Mesendoderm (in vitro differentiated cells): ENCODE measurements around the gene SKP1.

Source experiments
- DNase-seq: peaks from one replicate; pipeline ENCODE4 v3.0.0; 2013
- H2AK5ac ChIP-seq: 2 replicates; pipeline ENCODE4 v1.6.1; 2013; ENCODE audit warnings: low read length, inconsistent platforms
- H2BK120ac ChIP-seq: 2 replicates; pipeline ENCODE4 v1.6.1; 2013; ENCODE audit warnings: low read depth, mild to moderate bottlenecking, low read length, moderate library complexity, mixed read lengths
- H2BK15ac ChIP-seq: replicated peaks from 2 replicates; pipeline ENCODE4 v1.6.1; 2013; ENCODE audit warnings: low read depth, mild to moderate bottlenecking, moderate library complexity
- H2BK5ac ChIP-seq: 2 replicates; pipeline ENCODE4 v1.6.1; 2013; ENCODE audit warnings: low read length, inconsistent platforms
- H3K18ac ChIP-seq: 2 replicates; pipeline ENCODE4 v1.6.1; 2013; ENCODE audit warnings: mild to moderate bottlenecking, low read length, mixed read lengths
- H3K23ac ChIP-seq: one replicate; pipeline ENCODE4 v1.6.1; 2013; ENCODE audit warnings: low read length
- H3K27ac ChIP-seq: 2 replicates; pipeline ENCODE4 v1.5.1; 2013; ENCODE audit warnings: low read depth, mild to moderate bottlenecking, inconsistent platforms, low read length, moderate library complexity
- H3K27me3 ChIP-seq: 2 replicates; pipeline ENCODE4 v1.6.1; 2013; ENCODE audit warnings: low read length, control low read depth, mild to moderate bottlenecking, inconsistent platforms; ENCODE audit not compliant: insufficient read depth, poor library complexity
- H3K36me3 ChIP-seq: 2 replicates; pipeline ENCODE4 v1.6.1; 2013; ENCODE audit warnings: low read length, inconsistent platforms; ENCODE audit not compliant: control insufficient read depth, insufficient read depth
- H3K4ac ChIP-seq: one replicate; pipeline ENCODE4 v1.6.1; 2013; ENCODE audit warnings: low read depth, mild to moderate bottlenecking, low read length, moderate library complexity
- H3K4me1 ChIP-seq: 2 replicates; pipeline ENCODE4 v1.6.1; 2013; ENCODE audit warnings: low read depth, low read length, inconsistent platforms; ENCODE audit not compliant: control insufficient read depth
- H3K4me2 ChIP-seq: 2 replicates; pipeline ENCODE4 v1.6.1; 2013; ENCODE audit warnings: low read length
- H3K4me3 ChIP-seq: 2 replicates; pipeline ENCODE4 v1.5.1; 2013; ENCODE audit warnings: mild to moderate bottlenecking, low read length
- H3K56ac ChIP-seq: one replicate; pipeline ENCODE4 v1.6.1; 2013; ENCODE audit warnings: low read length
- H3K79me1 ChIP-seq: 2 replicates; pipeline ENCODE4 v1.6.1; 2013; ENCODE audit warnings: low read length, inconsistent platforms
- H3K79me2 ChIP-seq: 2 replicates; pipeline ENCODE4 v1.6.1; 2013; ENCODE audit warnings: mild to moderate bottlenecking, low read length; ENCODE audit not compliant: control insufficient read depth, insufficient read depth
- H3K9ac ChIP-seq: 2 replicates; pipeline ENCODE4 v1.6.1; 2013; ENCODE audit warnings: low read length, inconsistent platforms
- H4K5ac ChIP-seq: one replicate; pipeline ENCODE4 v1.6.1; 2013; ENCODE audit warnings: low read length
- H4K8ac ChIP-seq: one replicate; pipeline ENCODE4 v1.6.1; 2013; ENCODE audit warnings: low read depth, mild to moderate bottlenecking, control low read depth, low read length, moderate library complexity
- WGBS: extraction: QIAGEN DNeasy Blood & Tissue Kit; methylation state at CpG from one replicate; pipeline ENCODE4 v1.1.7; 2013; ENCODE audit warnings: low lambda C conversion rate, missing lambda C conversion rate; ENCODE audit not compliant: insufficient coverage; ENCODE audit errors: extremely low coverage; 5-methylcytosine and 5-hydroxymethylcytosine counted together

SKP1 gene

DNA sequence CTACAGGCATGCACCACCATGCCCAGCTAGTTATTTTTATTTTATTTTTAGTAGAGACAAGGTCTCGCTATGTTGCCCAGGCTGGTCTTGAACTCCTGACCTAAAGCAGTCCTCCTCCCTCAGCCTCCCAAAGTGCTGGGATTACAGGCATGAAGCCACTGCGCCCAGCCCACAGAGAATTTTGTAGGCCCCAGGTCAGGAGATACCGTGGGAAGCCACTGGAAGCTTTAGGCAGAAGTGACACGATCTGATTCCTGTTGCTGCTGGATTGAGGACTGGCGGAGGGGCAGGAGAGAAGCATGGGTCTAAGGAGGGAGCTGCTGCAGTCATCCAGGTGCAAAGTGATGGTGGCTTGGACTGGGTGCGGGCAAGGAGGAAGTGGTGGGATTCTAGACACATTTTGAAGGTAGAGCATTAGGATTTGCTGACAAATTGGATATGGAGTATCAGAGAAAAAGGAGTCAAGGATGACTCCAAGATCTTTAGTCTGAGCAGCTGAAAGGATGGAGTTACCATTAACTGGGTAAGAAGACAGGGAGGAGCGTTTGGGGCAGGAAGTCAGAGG is 41.6 kb downstream of the SKP1 start:
- no CpG with 5 or more reads among the region's 7 CpGs for WGBS
- H3K36me3 ChIP-seq = peaks cover 1% of the 10 kb centered on the region
- no peak for DNase-seq

DNA sequence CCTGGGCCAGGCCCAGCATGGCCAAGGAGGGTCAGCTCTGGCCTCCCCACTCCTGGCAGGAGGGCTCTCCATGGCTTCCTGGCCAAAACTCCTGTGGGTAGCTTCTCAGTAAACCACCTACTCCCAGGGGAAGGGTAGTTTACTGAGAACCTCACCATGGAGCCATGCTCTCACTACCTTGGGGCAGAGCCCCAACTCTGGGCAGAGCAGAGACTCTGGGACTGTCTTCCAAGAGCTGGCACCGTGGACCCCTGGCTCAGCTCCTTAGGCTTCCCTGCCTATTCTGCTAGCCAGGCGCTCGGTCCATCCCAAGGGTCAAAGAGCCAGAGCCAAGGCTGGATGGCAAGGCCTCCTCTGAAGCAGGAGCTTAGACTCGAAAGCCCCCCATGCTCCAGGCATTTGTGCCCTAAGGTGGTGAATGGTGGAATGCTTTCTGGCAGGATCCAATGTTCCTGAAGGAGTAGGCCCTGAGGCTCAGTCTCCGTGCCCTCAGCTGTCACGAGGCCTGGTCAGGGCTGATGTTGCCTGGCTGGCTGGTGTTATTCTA is 42.7 kb downstream of the SKP1 start:
- peaks cover 4% of the 10 kb centered on the region for H3K4me1 ChIP-seq
- H3K4ac ChIP-seq = no peak overlapping the region
- no peak overlapping the region for H3K27ac ChIP-seq
- H3K9ac ChIP-seq = no peak overlapping the region
- H4K5ac ChIP-seq = no peak overlapping the region
- WGBS = no CpG with 5 or more reads among the region's 6 CpGs
- no peak overlapping the region for H2BK5ac ChIP-seq
- no peak overlapping the region for H2AK5ac ChIP-seq
- H3K18ac ChIP-seq = no peak overlapping the region
- H3K23ac ChIP-seq = no peak overlapping the region
- H3K56ac ChIP-seq = no peak overlapping the region
- H3K27me3 ChIP-seq = no peaks in the 10 kb centered on the region
- no peak overlapping the region for H3K4me2 ChIP-seq
- H3K36me3 ChIP-seq = peaks cover 1% of the 10 kb centered on the region
- H2BK120ac ChIP-seq = no peak overlapping the region
- no peak for DNase-seq
- H3K4me3 ChIP-seq = no peak overlapping the region
- H2BK15ac ChIP-seq = no peak overlapping the region
- H3K79me2 ChIP-seq = peaks cover 9% of the 10 kb centered on the region
- H3K79me1 ChIP-seq = peaks cover 34% of the 10 kb centered on the region
- H4K8ac ChIP-seq = no peak overlapping the region

More for the DNA sequence above, 41.6 kb downstream of the SKP1 start:
- peaks cover 33% of the 10 kb centered on the region for H3K79me1 ChIP-seq
- no peak overlapping the region for H3K9ac ChIP-seq
- H2AK5ac ChIP-seq = no peak overlapping the region
- peaks cover 7% of the 10 kb centered on the region for H3K79me2 ChIP-seq
- no peak overlapping the region for H3K4me2 ChIP-seq
- no peak overlapping the region for H4K8ac ChIP-seq
- H3K27me3 ChIP-seq = no peaks in the 10 kb centered on the region
- no peak overlapping the region for H2BK15ac ChIP-seq
- peaks cover 4% of the 10 kb centered on the region for H3K4me1 ChIP-seq
- no peak overlapping the region for H3K18ac ChIP-seq
- no peak overlapping the region for H4K5ac ChIP-seq
- no peak overlapping the region for H3K4me3 ChIP-seq
- no peak overlapping the region for H2BK120ac ChIP-seq
- no peak overlapping the region for H3K23ac ChIP-seq
- H3K56ac ChIP-seq = no peak overlapping the region
- H2BK5ac ChIP-seq = no peak overlapping the region
- no peak overlapping the region for H3K27ac ChIP-seq
- no peak overlapping the region for H3K4ac ChIP-seq

DNA sequence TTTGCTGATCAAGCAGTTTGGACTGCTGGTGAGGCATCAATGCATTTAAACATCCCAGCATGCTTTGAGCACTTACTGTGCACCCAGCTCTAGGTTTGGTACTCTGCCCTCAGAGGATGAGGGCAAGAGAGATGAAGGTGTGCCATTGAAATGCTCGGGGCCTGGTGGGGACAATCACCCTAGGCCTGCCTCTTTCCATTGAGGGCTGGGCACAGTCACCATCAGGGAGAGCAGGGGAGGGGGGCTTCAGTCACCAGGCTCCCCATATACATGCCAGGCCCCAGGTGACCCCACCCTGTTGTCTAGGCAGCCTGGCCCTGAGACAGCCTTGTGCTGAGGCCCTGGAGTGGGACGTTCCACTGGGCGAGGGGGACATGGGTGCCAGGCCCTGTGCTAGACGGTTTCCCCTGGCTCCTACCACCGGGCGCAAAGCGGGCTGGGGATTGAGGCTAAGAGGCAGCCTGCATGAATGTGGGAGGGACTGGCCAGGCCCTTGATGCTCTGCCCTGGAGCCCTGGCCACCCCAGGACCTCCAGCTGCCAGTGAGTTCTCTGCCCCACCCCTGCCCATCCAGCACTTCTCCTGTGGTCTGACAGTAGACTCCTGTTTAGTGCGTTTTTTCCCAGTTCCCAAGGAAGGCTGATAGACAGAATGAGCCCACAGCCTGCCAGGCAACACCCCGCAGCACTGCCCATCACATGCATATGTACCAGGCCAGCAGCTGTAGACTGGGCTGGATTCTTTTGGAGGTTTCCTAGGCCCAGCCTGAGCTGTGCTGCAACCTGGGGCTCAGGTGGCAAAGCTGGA is 43.4 kb downstream of the SKP1 start:
- no peak overlapping the region for H3K9ac ChIP-seq
- no CpG with 5 or more reads among the region's 9 CpGs for WGBS
- H3K4me1 ChIP-seq = peaks cover 4% of the 10 kb centered on the region
- no peak overlapping the region for H2BK5ac ChIP-seq
- no peak overlapping the region for H2AK5ac ChIP-seq
- H4K5ac ChIP-seq = no peak overlapping the region
- H3K79me1 ChIP-seq = peaks cover 33% of the 10 kb centered on the region
- H3K4ac ChIP-seq = no peak overlapping the region
- no peaks in the 10 kb centered on the region for H3K27me3 ChIP-seq
- H2BK15ac ChIP-seq = no peak overlapping the region
- no peak overlapping the region for H3K27ac ChIP-seq
- H3K36me3 ChIP-seq = peaks cover 1% of the 10 kb centered on the region
- H2BK120ac ChIP-seq = no peak overlapping the region
- H4K8ac ChIP-seq = no peak overlapping the region
- no peak overlapping the region for H3K23ac ChIP-seq
- no peak overlapping the region for H3K4me2 ChIP-seq
- H3K56ac ChIP-seq = no peak overlapping the region
- no peak for DNase-seq
- H3K4me3 ChIP-seq = no peak overlapping the region
- no peak overlapping the region for H3K18ac ChIP-seq
- H3K79me2 ChIP-seq = peaks cover 7% of the 10 kb centered on the region

DNA sequence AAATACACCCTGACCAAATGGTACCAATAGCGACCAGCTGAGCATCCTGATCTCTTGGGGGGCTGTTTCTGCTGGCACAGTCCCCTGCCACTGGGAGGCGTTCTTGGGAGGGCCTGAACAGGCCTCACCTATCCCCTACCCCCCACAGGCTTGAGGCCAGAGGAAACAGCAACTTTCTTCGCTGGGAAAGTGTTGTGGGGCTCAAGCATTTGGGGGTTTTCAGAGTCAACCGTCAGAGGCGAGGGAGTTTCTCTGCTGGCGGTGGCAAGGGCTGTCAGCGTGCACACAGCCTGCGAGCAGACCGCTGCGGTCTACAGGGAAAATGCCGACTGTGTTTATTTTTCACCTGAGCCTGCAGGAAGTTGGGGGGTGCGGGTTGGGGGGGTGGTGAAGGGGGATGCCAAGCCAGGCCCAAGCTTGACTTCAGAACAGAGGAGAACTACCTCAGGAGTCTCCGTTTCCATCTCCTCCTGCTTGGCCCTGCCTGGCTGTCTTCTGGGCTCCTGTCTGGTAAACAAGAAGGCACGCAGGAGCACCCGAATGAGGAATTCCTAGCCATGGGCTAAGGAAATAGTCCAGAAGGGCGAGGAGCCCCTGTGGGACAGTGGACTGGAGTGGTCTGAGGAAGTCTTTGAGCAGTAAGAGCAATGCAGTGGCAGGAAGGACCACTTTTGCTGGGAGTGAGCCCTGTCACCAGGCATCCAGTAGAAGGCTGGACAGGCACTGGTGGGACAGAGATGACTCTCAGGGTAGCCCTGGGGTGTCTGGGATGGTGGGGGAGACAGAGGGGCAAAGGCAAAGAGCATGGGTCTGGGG is 44.2 kb downstream of the SKP1 start:
- Histone ChIP-seq H3K4me3 (no peak overlapping the region), H3K18ac (no peak overlapping the region), H4K8ac (no peak overlapping the region), H2BK120ac (no peak overlapping the region), H2BK15ac (no peak overlapping the region), H3K56ac (no peak overlapping the region), H4K5ac (no peak overlapping the region), H3K4ac (no peak overlapping the region), H3K4me2 (no peak overlapping the region), H3K27ac (no peak overlapping the region), H3K36me3 (peaks cover 1% of the 10 kb centered on the region), H3K9ac (no peak overlapping the region), H2AK5ac (no peak overlapping the region), H3K27me3 (no peaks in the 10 kb centered on the region), H3K23ac (no peak overlapping the region), H2BK5ac (no peak overlapping the region), H3K79me1 (peaks cover 28% of the 10 kb centered on the region), H3K79me2 (peaks cover 7% of the 10 kb centered on the region), H3K4me1 (peaks cover 1% of the 10 kb centered on the region)
- WGBS = no CpG with 5 or more reads among the region's 16 CpGs
- peak; percentile 49 for DNase-seq

DNA sequence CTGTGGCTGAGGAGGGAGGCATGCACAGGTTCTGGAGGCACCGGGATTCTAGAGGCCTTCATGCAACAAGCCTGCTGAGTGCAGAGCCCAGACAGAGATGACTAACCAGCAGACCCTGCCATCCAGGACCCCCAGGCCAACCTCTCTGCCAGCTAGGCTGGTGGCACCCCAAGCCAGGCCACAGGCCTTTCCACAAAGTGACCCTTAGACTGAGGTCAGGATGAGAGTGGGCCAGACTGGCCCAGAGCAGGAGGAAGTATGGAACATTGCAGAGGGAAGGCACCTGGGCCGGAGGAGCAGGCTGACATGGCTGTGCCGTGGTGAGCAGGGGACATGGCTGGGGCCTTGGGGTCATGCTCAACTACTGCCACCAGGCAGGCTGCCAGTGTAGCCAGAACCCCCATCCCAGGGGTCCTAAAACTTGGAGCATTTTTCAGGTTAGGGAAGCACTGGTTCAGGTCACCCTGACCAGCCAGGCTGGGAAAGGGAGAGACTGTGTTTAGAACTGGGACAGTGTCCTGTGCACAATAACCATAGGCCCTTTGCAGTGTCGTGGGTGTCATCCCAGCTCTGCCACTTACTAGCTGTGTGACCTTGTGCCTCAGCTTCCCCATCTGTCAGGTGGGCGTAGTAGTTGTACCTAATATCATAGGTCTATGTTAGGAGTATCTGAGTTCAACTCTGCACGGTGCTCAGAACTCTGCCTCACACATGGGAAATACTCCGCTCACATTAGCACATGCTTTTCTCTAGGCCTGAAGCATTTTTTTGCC is 45.0 kb downstream of the SKP1 start:
- Histone ChIP-seq H3K56ac (no peak overlapping the region), H4K8ac (no peak overlapping the region), H2BK15ac (no peak overlapping the region), H3K4me1 (no peaks in the 10 kb centered on the region), H3K79me1 (peaks cover 28% of the 10 kb centered on the region), H2AK5ac (no peak overlapping the region), H3K18ac (no peak overlapping the region), H2BK5ac (no peak overlapping the region), H3K4me2 (no peak overlapping the region), H3K23ac (no peak overlapping the region), H2BK120ac (no peak overlapping the region), H3K4me3 (no peak overlapping the region), H3K27ac (no peak overlapping the region), H4K5ac (no peak overlapping the region), H3K36me3 (peaks cover 1% of the 10 kb centered on the region), H3K27me3 (no peaks in the 10 kb centered on the region), H3K9ac (no peak overlapping the region), H3K4ac (no peak overlapping the region), H3K79me2 (peaks cover 7% of the 10 kb centered on the region)
- no CpG with 5 or more reads among the region's 7 CpGs for WGBS
- DNase-seq = no peak
